CD4-positive, alpha-beta memory T cell (primary cell): ENCODE results near the gene MUC5B. TPM values are rescaled to one million over a fixed set of nuclear protein-coding genes. Genes with fewer than 3 reads are reported as not detected.

Experiments
- CTCF ChIA-PET: fragments of 350-600 bp; sonication (Branson Sonifier 250); formaldehyde crosslinking; loops from one replicate; lab custom pipeline; 2021; ENCODE audit warnings: inconsistent platforms; ENCODE audit not compliant: partially characterized antibody; lab: Charles Lee
- POLR2A ChIA-PET: fragments of 350-600 bp; sonication (Branson Sonifier 250); formaldehyde crosslinking; loops from one replicate; lab custom pipeline; 2021; ENCODE audit not compliant: partially characterized antibody; lab: Charles Lee
- DNase-seq, 5 donors: peaks; one replicate each; pipeline versions ENCODE4 v3.0.0 to v3.0.0-alpha.2; 2020 to 2022; ENCODE audit warnings: mixed read lengths in 1 of 5
- H3K27ac ChIP-seq: one replicate; pipeline ENCODE4 v1.7.0; 2013; ENCODE audit warnings: low read depth, low read length
- H3K27me3 ChIP-seq: 2 replicates; pipeline ENCODE4 v1.7.0; 2013; ENCODE audit warnings: mild to moderate bottlenecking, low read length, moderate library complexity; ENCODE audit not compliant: insufficient read depth
- H3K36me3 ChIP-seq: 2 replicates; pipeline ENCODE4 v1.7.0; 2013; ENCODE audit warnings: mild to moderate bottlenecking, low read length, moderate library complexity; ENCODE audit not compliant: insufficient read depth
- H3K4me1 ChIP-seq: 2 replicates; pipeline ENCODE4 v1.7.0; 2013; ENCODE audit warnings: mild to moderate bottlenecking, low read length, moderate library complexity; ENCODE audit not compliant: insufficient read depth
- H3K4me3 ChIP-seq, 2 donors: one replicate each; pipeline ENCODE4 v1.7.0; 2013; ENCODE audit warnings: low read length in 2 of 2, mild to moderate bottlenecking in 1 of 2
- H3K9me3 ChIP-seq, 2 donors: one replicate each; pipeline ENCODE4 v1.7.0; 2013; ENCODE audit warnings: low read length in 2 of 2, control low read depth in 1 of 2; ENCODE audit not compliant: control insufficient read depth in 1 of 2
- H3K27ac Mint-ChIP-seq, 7 donors: one replicate each; pipeline ENCODE4 v1.8.0; 2020 to 2021; ENCODE audit warnings: mixed read lengths in 7 of 7, mild to moderate bottlenecking in 6 of 7, inconsistent platforms in 3 of 7, moderate library complexity in 3 of 7
- H3K27me3 Mint-ChIP-seq, 2 donors: one replicate each; pipeline ENCODE4 v1.8.0; 2020 to 2021; ENCODE audit warnings: mixed read lengths in 2 of 2
- H3K36me3 Mint-ChIP-seq, 2 donors: one replicate each; pipeline ENCODE4 v1.8.0; 2020 to 2021; ENCODE audit warnings: mixed read lengths in 2 of 2, inconsistent platforms in 1 of 2, mild to moderate bottlenecking in 1 of 2
- H3K4me1 Mint-ChIP-seq, 4 donors: one replicate each; pipeline ENCODE4 v1.8.0; 2020 to 2021; ENCODE audit warnings: mixed read lengths in 4 of 4, mild to moderate bottlenecking in 1 of 4
- H3K4me3 Mint-ChIP-seq, 8 donors: one replicate each; pipeline ENCODE4 v1.8.0; 2020 to 2021; ENCODE audit warnings: mixed read lengths in 8 of 8, mild to moderate bottlenecking in 7 of 8, moderate library complexity in 6 of 8, inconsistent platforms in 3 of 8
- H3K9me3 Mint-ChIP-seq, 8 donors: one replicate each; pipeline ENCODE4 v1.8.0; 2020 to 2021; ENCODE audit warnings: mixed read lengths in 8 of 8, mild to moderate bottlenecking in 5 of 8, inconsistent platforms in 3 of 8, moderate library complexity in 1 of 8
- intact Hi-C: fragments of 100-400 bp; cut with micrococcal nuclease; formaldehyde crosslinking; loops from one replicate; pipeline ENCODE4 v1.15.1; 2023
- polyA plus RNA-seq, 2 donors: library from polyadenylated mRNA; unstranded; fragments of 300-500 nt; fragmentation: Illumina TruSeq; gene quantifications; one replicate each; pipeline ENCODE4 v1.2.3, GENCODE V29; 2021
- total RNA-seq, 2 experiments: library from RNA; stranded (reverse); gene quantifications; one replicate each; pipeline ENCODE4 v1.2.3, GENCODE V29; 2021

The MUC5B gene
- total and polyA plus RNA-seq, 4 experiments from 2014 or later, result not detected

DNA sequence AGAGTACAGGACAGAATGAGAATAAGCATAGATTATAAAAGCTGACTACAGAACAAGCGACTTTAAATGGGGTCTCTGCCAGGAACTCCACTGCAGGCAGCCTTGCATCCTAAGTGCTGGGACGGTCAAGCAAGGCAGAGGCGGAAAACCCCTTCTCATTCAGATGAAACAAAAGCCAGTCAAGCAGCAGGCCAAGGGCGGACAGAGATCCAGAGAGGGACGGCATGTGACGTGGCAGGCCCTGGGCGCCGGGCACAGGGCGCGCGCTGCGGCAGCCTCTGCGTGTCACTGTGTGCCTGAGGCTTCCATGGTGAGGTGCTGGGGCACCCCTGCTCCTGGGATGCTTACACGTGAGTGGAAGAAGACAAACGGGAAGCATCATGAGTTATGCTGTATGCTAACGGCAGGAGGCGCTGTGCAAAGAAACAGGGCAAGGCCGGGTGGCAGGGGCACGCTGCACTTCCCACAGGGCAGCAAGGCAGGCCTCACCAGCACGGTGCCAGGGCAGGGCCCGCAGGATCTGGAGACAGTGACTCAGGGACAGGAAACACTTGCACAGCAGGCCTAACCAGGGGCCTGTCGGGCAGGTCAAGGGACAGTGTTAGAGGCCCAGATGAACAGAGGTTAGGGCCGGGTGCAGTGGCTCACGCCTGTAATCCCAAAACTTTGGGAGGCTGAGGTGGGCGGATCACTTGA, 80.4 kb downstream of the MUC5B start:
- no peaks in the 10 kb centered on the region for H3K27me3 ChIP-seq
- CTCF ChIA-PET, result no interaction called here
- H3K4me1 ChIP-seq, result peaks cover 20% of the 10 kb centered on the region
- Mint-ChIP-seq H3K27me3 (no peaks in the 10 kb centered on the region), H3K4me1 (peaks cover 14 to 82% (median 29%) of the 10 kb centered on the region in 4 donors), H3K36me3 (peaks cover 0 to 23% of the 10 kb centered on the region in 2 donors), H3K4me3 (peak overlapping the region in 1 of 8 donors; percentile 31), H3K27ac (peak overlapping the region in 1 of 7 donors; percentile 57), H3K9me3 (no peaks in the 10 kb centered on the region)
- H3K9me3 ChIP-seq, result no peaks in the 10 kb centered on the region
- POLR2A ChIA-PET, result no interaction called here
- H3K27ac ChIP-seq, result no peak overlapping the region
- peaks cover 3% of the 10 kb centered on the region for H3K36me3 ChIP-seq
- no peak overlapping the region for H3K4me3 ChIP-seq
- intact Hi-C loops, result no loop called here
- DNase-seq, result no peak

DNA sequence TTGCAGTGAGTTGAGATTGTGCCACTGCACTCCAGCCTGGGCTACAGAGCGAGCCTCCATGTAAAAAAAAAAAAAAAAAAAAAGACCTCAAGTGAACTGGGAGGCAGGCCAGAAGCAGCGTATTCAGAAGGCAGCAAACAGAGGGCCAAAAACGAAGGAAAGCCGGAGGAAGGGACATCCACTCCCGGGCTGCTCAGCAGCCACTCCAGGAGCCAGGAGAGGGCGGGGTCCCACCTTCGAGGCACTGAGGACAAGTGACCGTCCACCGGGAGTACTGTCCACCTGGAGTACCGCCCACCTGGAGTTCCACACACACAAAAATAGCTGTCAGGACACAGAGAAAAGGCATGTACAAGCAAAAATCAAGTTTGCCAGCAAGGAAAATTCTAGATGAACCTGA, 81.1 kb downstream of the MUC5B start:
- no peaks in the 10 kb centered on the region for H3K9me3 ChIP-seq
- ChIA-PET CTCF (no interaction called here), POLR2A (no interaction called here)
- peaks cover 16 to 79% (median 32%) of the 10 kb centered on the region in 4 donors for H3K4me1 Mint-ChIP-seq
- H3K27ac Mint-ChIP-seq, result peak overlapping the region in 2 of 7 donors; percentile 7 to 37
- H3K27me3 ChIP-seq, result no peaks in the 10 kb centered on the region
- H3K36me3 ChIP-seq, result no peaks in the 10 kb centered on the region
- H3K36me3 Mint-ChIP-seq, result peaks cover 0 to 19% of the 10 kb centered on the region in 2 donors
- intact Hi-C loops, result no loop called here
- no peaks in the 10 kb centered on the region for H3K27me3 Mint-ChIP-seq
- no peak overlapping the region for H3K4me3 ChIP-seq
- no peak overlapping the region for H3K4me3 Mint-ChIP-seq
- no peak overlapping the region for H3K27ac ChIP-seq
- no peak for DNase-seq
- no peaks in the 10 kb centered on the region for H3K9me3 Mint-ChIP-seq
- peaks cover 27% of the 10 kb centered on the region for H3K4me1 ChIP-seq

DNA sequence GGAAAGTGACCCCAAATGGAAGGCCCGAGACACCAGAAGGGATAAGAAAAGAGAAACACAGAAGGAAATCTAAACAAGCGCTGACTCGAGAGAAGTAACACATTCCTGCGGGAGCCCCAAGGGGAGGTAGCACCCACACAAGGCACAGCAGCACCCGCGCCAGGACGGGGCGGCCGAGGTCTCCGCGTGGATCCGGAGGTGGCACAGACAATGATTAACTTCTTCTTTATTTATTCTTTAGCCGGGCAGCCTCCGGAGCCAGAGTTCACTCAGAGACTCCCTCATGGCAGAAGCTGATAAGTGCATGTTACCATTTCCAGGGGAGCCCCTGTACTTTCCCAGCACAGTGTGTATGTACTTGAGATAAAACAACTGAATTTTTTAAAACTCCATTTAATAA, 81.5 kb downstream of the MUC5B start:
- DNase-seq, result no peak
- Mint-ChIP-seq H3K4me3 (no peak overlapping the region), H3K27ac (peak overlapping the region in 2 of 7 donors; percentile 17 to 37), H3K27me3 (no peaks in the 10 kb centered on the region), H3K9me3 (no peaks in the 10 kb centered on the region), H3K4me1 (peaks cover 16 to 77% (median 31%) of the 10 kb centered on the region in 4 donors), H3K36me3 (peaks cover 0 to 18% of the 10 kb centered on the region in 2 donors)
- intact Hi-C loops, result no loop called here
- ChIA-PET CTCF (no interaction called here), POLR2A (no interaction called here)
- Histone ChIP-seq H3K9me3 (no peaks in the 10 kb centered on the region), H3K27ac (no peak overlapping the region), H3K36me3 (no peaks in the 10 kb centered on the region), H3K4me3 (no peak overlapping the region), H3K4me1 (peaks cover 27% of the 10 kb centered on the region), H3K27me3 (no peaks in the 10 kb centered on the region)

DNA sequence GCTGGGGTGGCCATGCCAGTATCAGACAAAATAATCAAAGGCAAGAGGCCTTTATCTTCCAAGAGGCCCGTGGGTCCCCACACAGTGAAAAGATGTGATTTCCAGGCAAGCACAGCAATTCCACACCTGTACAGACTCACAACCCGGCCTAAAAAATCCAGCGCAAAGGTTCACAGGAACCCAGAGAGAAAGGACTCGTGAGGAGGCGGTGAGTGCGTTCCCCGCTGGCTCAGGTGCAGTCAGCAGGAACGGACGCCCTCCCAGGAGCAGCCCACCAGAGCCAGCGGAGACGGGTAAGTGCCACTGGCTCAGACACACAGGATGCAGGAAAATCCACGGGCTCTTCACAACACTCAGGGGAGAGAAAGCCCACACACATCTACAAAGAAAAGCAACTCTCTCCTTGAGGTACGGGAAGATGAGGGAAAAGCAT, 82.2 kb downstream of the MUC5B start:
- Mint-ChIP-seq H3K27ac (peak overlapping the region in 3 of 7 donors; percentile 27 to 72 (median 35)), H3K4me3 (peak overlapping the region in 1 of 8 donors; percentile 46)

DNA sequence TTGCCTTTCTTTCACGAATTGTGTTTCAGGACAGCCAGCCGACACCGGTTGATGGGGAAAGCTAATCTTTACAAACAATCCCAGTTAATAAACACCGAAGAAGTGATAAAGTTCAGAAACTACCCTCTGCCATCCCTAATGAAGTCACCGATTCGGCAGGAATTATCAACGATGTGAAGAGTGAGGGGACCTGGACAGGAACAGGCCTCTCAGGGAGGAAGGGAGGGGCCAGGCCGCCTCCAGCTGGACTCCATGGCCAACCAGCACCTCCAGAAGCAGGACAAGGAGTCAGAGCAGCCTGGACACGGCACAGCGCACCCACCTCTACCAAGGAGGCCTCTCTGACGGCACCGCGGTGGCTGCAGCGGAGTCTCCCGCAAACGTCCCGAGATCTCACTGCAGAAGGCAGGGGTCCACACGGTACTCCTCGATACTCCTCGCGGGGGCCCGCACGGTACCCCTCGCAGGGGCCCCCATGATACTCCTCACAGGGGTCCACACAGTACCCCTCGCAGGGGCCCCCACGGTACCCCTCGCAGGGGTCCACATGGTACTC, 82.7 kb downstream of the MUC5B start:
- peaks cover 17 to 78% (median 31%) of the 10 kb centered on the region in 4 donors for H3K4me1 Mint-ChIP-seq
- Histone ChIP-seq H3K4me1 (peaks cover 34% of the 10 kb centered on the region), H3K27ac (no peak overlapping the region), H3K4me3 (no peak overlapping the region), H3K27me3 (no peaks in the 10 kb centered on the region), H3K9me3 (no peaks in the 10 kb centered on the region), H3K36me3 (no peaks in the 10 kb centered on the region)
- no peak overlapping the region for H3K4me3 Mint-ChIP-seq
- DNase-seq, result no peak
- H3K27me3 Mint-ChIP-seq, result no peaks in the 10 kb centered on the region
- peaks cover 0 to 15% of the 10 kb centered on the region in 2 donors for H3K36me3 Mint-ChIP-seq
- no peaks in the 10 kb centered on the region for H3K9me3 Mint-ChIP-seq
- intact Hi-C loops, result no loop called here
- CTCF ChIA-PET, result no interaction called here
- no peak overlapping the region for H3K27ac Mint-ChIP-seq
- POLR2A ChIA-PET, result no interaction called here

More for the DNA sequence above, 82.2 kb downstream of the MUC5B start:
- H3K9me3 Mint-ChIP-seq, result no peaks in the 10 kb centered on the region
- H3K36me3 Mint-ChIP-seq, result peaks cover 0 to 15% of the 10 kb centered on the region in 2 donors
- intact Hi-C loops, result no loop called here
- Histone ChIP-seq H3K4me3 (no peak overlapping the region), H3K9me3 (no peaks in the 10 kb centered on the region), H3K36me3 (no peaks in the 10 kb centered on the region), H3K27ac (no peak overlapping the region), H3K27me3 (no peaks in the 10 kb centered on the region), H3K4me1 (peaks cover 29% of the 10 kb centered on the region)
- ChIA-PET POLR2A (no interaction called here), CTCF (no interaction called here)
- DNase-seq, result no peak
- H3K4me1 Mint-ChIP-seq, result peaks cover 16 to 77% (median 28%) of the 10 kb centered on the region in 4 donors
- no peaks in the 10 kb centered on the region for H3K27me3 Mint-ChIP-seq

DNA sequence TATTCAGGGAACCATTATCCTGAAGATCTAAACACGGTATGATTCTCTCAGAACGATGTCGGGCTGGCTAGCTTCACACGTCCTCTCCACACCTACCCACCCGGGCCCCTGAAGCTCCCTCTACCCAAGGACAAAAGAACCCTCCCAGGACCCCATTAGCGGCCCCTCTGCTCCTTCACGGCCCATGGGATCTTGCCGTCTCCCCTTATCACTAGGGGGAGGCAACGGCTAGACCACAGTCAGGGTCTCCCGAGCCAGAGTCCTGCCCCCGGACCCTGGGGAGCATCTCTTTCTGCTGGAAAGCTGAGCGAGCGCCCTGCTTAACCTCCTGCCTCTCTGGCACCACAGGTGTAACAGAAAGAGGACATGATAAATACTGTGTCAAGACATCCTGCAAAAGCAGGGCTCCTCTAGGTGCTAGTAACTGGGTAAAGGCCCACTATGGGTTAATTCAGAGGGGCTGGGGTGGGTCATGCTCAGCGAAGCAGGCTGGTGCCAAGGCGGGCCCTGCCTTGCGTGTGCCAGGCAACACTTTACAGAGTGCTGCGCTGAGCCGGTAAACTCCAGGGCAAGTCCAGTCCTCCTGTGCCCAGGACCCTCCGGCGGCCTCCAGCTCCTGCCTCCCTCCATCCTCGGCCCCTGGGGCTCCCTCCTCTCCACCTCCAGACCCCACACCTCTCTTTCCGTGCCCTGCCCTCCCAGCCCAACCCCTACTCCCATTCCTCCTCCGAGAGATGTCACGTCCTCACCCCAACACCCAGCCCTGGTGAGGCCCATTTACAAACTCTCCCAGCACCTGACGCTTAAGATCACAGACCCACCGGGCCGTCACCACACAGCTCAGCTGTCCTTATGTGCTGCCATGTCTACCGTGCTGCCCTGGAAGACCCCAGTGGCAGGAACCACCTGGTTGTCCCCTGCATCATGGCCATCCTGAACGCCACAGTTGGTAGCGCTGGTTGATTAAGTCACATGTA, 83.6 kb downstream of the MUC5B start:
- POLR2A ChIA-PET, result no interaction called here
- CTCF ChIA-PET, result no interaction called here
- intact Hi-C loops, result no loop called here
- Histone ChIP-seq H3K27ac (no peak overlapping the region), H3K36me3 (no peaks in the 10 kb centered on the region), H3K4me1 (peaks cover 43% of the 10 kb centered on the region), H3K27me3 (no peaks in the 10 kb centered on the region), H3K4me3 (no peak overlapping the region), H3K9me3 (no peaks in the 10 kb centered on the region)
- DNase-seq, result no peak
- Mint-ChIP-seq H3K27me3 (no peaks in the 10 kb centered on the region), H3K36me3 (peaks cover 0 to 15% of the 10 kb centered on the region in 2 donors), H3K4me1 (peaks cover 24 to 82% (median 40%) of the 10 kb centered on the region in 4 donors), H3K9me3 (peaks cover 0 to 3% (median 0%) of the 10 kb centered on the region in 8 donors), H3K4me3 (peak overlapping the region in 5 of 8 donors; percentile 15 to 75 (median 29)), H3K27ac (peak overlapping the region in 5 of 7 donors; percentile 22 to 83 (median 72))
